Kidney (tissue), 14 donors: ENCODE data around the gene ARGFX. TPM values are rescaled to one million over a fixed set of nuclear protein-coding genes. Genes with fewer than 3 reads are reported as not detected.

Experiments used
- DNase-seq, 5 donors: peaks; one replicate each; pipeline ENCODE4 v3.0.0-alpha.2; 2013 to 2020
- FAIRE-seq: peaks from 2 replicates; lab custom pipeline; 2012; peaks lifted over from hg19 to GRCh38; lab: Jason Lieb, UNC
- H3K27ac ChIP-seq, 2 donors: one replicate each; pipeline ENCODE4 v1.7.0; 2013; ENCODE audit warnings: low read depth in 2 of 2, low read length in 2 of 2, inconsistent platforms in 1 of 2
- H3K27me3 ChIP-seq: one replicate; pipeline ENCODE4 v1.7.1; 2013; ENCODE audit warnings: low read length, inconsistent platforms; ENCODE audit not compliant: control insufficient read depth, insufficient read depth
- H3K36me3 ChIP-seq, 3 donors: one replicate each; pipeline versions ENCODE4 v1.7.0 to v1.7.1; 2013; ENCODE audit warnings: low read length in 3 of 3, control low read depth in 1 of 3, inconsistent platforms in 1 of 3; ENCODE audit not compliant: insufficient read depth in 3 of 3, control insufficient read depth in 2 of 3
- H3K4me1 ChIP-seq, 3 donors: one replicate each; pipeline versions ENCODE4 v1.7.0 to v1.7.1; 2013; ENCODE audit warnings: low read length in 3 of 3, inconsistent platforms in 1 of 3, low read depth in 1 of 3; ENCODE audit not compliant: control insufficient read depth in 2 of 3, insufficient read depth in 2 of 3
- H3K4me3 ChIP-seq, 3 donors: one replicate each; pipeline versions ENCODE4 v1.7.0 to v1.8.1; 2013; ENCODE audit warnings: low read length in 3 of 3, control low read depth in 1 of 3, inconsistent platforms in 1 of 3
- H3K9ac ChIP-seq, 3 donors: one replicate each; pipeline versions ENCODE4 v1.7.0 to v1.7.1; 2013; ENCODE audit warnings: low read length in 3 of 3, control low read depth in 1 of 3, inconsistent platforms in 1 of 3
- H3K9me3 ChIP-seq, 3 donors: one replicate each; pipeline versions ENCODE4 v1.7.0 to v1.7.1; 2013; ENCODE audit warnings: low read length in 3 of 3, control low read depth in 1 of 3, inconsistent platforms in 1 of 3; ENCODE audit not compliant: control insufficient read depth in 2 of 3, insufficient read depth in 1 of 3
- intact Hi-C: fragments of 100-400 bp; cut with DNase I; formaldehyde crosslinking; loops from one replicate; pipeline ENCODE4 v1.11.1; 2022
- polyA plus RNA-seq: library from polyadenylated mRNA; stranded (reverse); fragments of 350-450 nt; fragmentation: Illumina TruSeq; extraction: RNeasy Lipid Tissue Mini Kit (QIAGEN cat#74804); gene quantifications from one replicate; pipeline ENCODE4 v1.2.3, GENCODE V29; 2014; ENCODE audit warnings: low read depth, low replicate concordance; ENCODE audit not compliant: insufficient read depth
- total RNA-seq: library from RNA; stranded (reverse); fragmentation: NEBNext Ultra II Directional; extraction: Animal tissue kit (Norgen Biotek cat#: 25700); gene quantifications from one replicate; pipeline ENCODE4 v1.2.1, GENCODE V29; 2021
- TF ChIP-seq, protein P1 (sequence below): IDR thresholded peaks from 3 replicates; pipeline ENCODE4 v1.5.1; 2012; ENCODE audit warnings: mild to moderate bottlenecking, moderate library complexity, borderline replicate concordance; ENCODE audit not compliant: insufficient read depth; ENCODE audit errors: extremely low read depth
- donor health status: control.
- donor health status: control.
- donor health status: control.
- donor health status: control.
- donor health status: control.
- donor health status: DM: yes; HTN: yes; CAD: no.
- donor health status: Normal renal cell carcinoma (clear cell type).

ARGFX gene
- total and polyA plus RNA-seq, 2 donors from 2014 or later = not detected

GRCh38 chr3:121545574-121546455 is 21.9 kb upstream of the ARGFX start, which contains the start of gene POLQ:
POLQ (minus strand) TSS chr3:121545988; CDS start chr3:121545877, 111 bp downstream.
- peak within 1 kb of the TSS; percentile 78 to 95 (median 85) for H3K4me3 ChIP-seq
- H3K4me1 ChIP-seq = peaks cover 0 to 4% (median 0%) of the 10 kb centered on the region in 3 donors
- DNase-seq (peak; percentile 90 to 98 (median 95)), FAIRE-seq (peak; percentile 73)
- peak within 1 kb of the TSS; percentile 37 to 96 (median 61) for H3K9ac ChIP-seq
- H3K27ac ChIP-seq = peak within 1 kb of the TSS in 1 of 2 donors; percentile 56
- H3K27me3 ChIP-seq = no peaks in the 10 kb centered on the region
- TF ChIP-seq, protein P1, sequence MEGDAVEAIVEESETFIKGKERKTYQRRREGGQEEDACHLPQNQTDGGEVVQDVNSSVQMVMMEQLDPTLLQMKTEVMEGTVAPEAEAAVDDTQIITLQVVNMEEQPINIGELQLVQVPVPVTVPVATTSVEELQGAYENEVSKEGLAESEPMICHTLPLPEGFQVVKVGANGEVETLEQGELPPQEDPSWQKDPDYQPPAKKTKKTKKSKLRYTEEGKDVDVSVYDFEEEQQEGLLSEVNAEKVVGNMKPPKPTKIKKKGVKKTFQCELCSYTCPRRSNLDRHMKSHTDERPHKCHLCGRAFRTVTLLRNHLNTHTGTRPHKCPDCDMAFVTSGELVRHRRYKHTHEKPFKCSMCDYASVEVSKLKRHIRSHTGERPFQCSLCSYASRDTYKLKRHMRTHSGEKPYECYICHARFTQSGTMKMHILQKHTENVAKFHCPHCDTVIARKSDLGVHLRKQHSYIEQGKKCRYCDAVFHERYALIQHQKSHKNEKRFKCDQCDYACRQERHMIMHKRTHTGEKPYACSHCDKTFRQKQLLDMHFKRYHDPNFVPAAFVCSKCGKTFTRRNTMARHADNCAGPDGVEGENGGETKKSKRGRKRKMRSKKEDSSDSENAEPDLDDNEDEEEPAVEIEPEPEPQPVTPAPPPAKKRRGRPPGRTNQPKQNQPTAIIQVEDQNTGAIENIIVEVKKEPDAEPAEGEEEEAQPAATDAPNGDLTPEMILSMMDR = no peak
- no peaks in the 10 kb centered on the region for H3K36me3 ChIP-seq
- intact Hi-C loops = no loop called here
- no peaks in the 10 kb centered on the region for H3K9me3 ChIP-seq

DNA sequence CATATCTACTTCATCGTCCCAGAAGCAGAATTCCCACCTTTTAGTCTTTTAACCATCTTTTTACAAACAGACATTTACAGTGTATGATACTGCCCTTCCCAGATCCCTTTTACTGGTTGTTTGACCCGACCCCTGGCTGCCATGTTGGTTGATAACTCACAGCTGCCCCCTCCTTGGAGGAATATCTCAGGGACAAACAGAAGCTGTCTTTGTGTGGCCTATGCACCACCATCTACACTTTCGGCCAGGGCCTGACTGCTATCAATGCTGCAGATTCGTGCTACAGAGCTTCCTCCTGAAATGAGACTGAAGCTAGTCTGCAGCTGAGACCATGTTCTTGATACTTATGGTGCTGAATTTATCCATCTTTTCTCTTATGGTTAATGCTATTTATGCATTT is 15.4 kb upstream of the ARGFX start:
- Histone ChIP-seq H3K4me1 (no peaks in the 10 kb centered on the region), H3K36me3 (no peaks in the 10 kb centered on the region), H3K27ac (no peak overlapping the region), H3K27me3 (no peaks in the 10 kb centered on the region), H3K4me3 (no peak overlapping the region), H3K9ac (no peak overlapping the region), H3K9me3 (no peaks in the 10 kb centered on the region)
- TF ChIP-seq, protein P1 = no peak
- intact Hi-C loops = no loop called here
- DNase-seq (peak in 1 of 5 donors; percentile 6), FAIRE-seq (no peak)

- no peaks in the 10 kb centered on the region for H3K4me1 ChIP-seq
- H3K9me3 ChIP-seq = no peaks in the 10 kb centered on the region
- no peak overlapping the region for H3K27ac ChIP-seq
- intact Hi-C loops = no loop called here
- FAIRE-seq (no peak), DNase-seq (no peak)
- TF ChIP-seq, protein P1 = no peak
- no peaks in the 10 kb centered on the region for H3K27me3 ChIP-seq
- no peaks in the 10 kb centered on the region for H3K36me3 ChIP-seq
- no peak overlapping the region for H3K9ac ChIP-seq
- no peak overlapping the region for H3K4me3 ChIP-seq
These were observed 15.0 kb upstream of the ARGFX start for GRCh38 chr3:121552797-121553196.
